Measurements from ENCODE around the gene PAM.

PAM gene

GRCh38 chr5:102754767-102755431, at the start of gene PAM:
TSS of gene PAM (plus strand) at chr5:102755305. CDS start at chr5:102866196, 110,891 bp downstream.
- no peaks in the 10 kb centered on the region for H3K36me3 ChIP-seq (ENCODE audit: insufficient read depth, low read length)
- peak within 1 kb of the TSS; percentile 100 for H3K4me3 ChIP-seq (ENCODE audit: low read depth, low read length)
- no peaks in the 10 kb centered on the region for H3K27me3 ChIP-seq (ENCODE audit: insufficient read depth, low read length)
- H3K79me2 ChIP-seq (ENCODE audit: control insufficient read depth, insufficient read depth, low read length, unreplicated experiment) = peaks cover 42% of the 10 kb centered on the region
- H2AFZ ChIP-seq (ENCODE audit: low read length, unreplicated experiment) = peak within 1 kb of the TSS; percentile 94
- H3K4me1 ChIP-seq (ENCODE audit: control insufficient read depth, insufficient read depth, low read length, unreplicated experiment) = peaks cover 16% of the 10 kb centered on the region
- H3K27ac ChIP-seq (ENCODE audit: low read depth, low read length) = peak within 1 kb of the TSS; percentile 77

DNA sequence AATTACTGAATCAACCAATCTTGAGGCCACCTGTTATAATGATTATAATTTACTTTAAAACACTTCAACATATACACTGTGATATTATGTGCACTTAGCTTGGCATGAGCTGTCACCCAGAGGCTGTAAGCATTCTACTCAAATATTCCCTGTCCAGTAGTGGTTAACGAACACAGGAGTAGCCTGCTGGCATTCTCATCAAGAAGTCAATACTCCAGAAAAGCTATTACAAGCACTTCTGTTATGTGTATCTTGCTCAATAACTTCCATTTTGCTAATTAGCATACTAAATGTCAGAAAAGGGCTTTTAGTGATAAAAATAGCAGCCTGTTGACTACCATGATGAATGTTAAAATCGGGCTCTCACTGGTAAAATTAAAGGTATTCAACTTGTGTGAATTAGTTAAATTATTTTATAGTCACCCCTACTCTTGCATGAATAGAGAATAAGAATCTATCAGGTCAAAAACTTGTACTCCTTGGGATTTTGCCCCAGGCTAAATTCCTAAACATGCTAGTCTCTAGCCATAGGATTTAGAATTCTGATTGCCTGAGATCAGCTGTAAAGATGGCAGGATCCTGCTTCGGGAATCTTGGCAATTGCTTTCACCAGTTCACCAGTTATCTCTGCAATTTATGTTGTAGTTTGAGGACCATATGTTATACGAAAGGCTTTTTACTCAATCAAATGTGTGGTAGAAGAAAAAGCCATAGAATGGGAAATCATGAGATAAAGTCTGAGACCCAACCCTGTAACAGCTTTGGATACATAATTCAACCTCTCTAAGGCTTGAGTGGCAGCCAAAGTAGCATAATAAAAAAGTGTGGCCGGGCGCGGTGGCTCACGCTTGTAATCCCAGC, 43.4 kb upstream of the PAM start:
- H2AFZ ChIP-seq (ENCODE audit: low read length, unreplicated experiment) = no peak overlapping the region
- H3K27me3 ChIP-seq (ENCODE audit: insufficient read depth, low read length) = no peaks in the 10 kb centered on the region
- no peaks in the 10 kb centered on the region for H3K36me3 ChIP-seq (ENCODE audit: insufficient read depth, low read length)
- no peaks in the 10 kb centered on the region for H3K79me2 ChIP-seq (ENCODE audit: control insufficient read depth, insufficient read depth, low read length, unreplicated experiment)
- H3K27ac ChIP-seq (ENCODE audit: low read depth, low read length) = no peak overlapping the region
- no peak overlapping the region for H3K4me3 ChIP-seq (ENCODE audit: low read depth, low read length)
- peaks cover 29% of the 10 kb centered on the region for H3K4me1 ChIP-seq (ENCODE audit: control insufficient read depth, insufficient read depth, low read length, unreplicated experiment)

DNA sequence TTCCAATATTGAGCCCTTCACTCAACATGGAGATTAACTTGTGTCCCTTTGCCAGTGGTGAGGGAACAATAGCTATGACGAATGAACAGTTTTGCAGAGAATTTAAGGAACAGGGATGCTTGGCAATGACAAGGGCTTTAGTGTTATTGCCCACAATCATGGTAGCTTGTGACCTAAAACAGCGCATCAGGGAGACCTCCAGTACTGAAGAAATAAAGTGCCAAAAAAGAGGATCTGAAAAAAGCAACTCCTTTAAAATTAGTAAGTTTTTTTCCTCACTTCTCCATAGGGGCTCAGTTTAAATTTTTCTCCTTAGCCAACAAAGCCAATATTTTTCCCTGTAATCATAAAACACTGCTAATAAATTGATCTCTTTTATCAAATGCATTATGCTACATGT, 41.8 kb upstream of the PAM start:
- H3K4me3 ChIP-seq (ENCODE audit: low read depth, low read length) = no peak overlapping the region
- no peak overlapping the region for H3K27ac ChIP-seq (ENCODE audit: low read depth, low read length)
- H3K36me3 ChIP-seq (ENCODE audit: insufficient read depth, low read length) = no peaks in the 10 kb centered on the region
- H3K4me1 ChIP-seq (ENCODE audit: control insufficient read depth, insufficient read depth, low read length, unreplicated experiment) = peaks cover 35% of the 10 kb centered on the region
- no peaks in the 10 kb centered on the region for H3K27me3 ChIP-seq (ENCODE audit: insufficient read depth, low read length)
- H2AFZ ChIP-seq (ENCODE audit: low read length, unreplicated experiment) = no peak overlapping the region
- H3K79me2 ChIP-seq (ENCODE audit: control insufficient read depth, insufficient read depth, low read length, unreplicated experiment) = no peaks in the 10 kb centered on the region

DNA sequence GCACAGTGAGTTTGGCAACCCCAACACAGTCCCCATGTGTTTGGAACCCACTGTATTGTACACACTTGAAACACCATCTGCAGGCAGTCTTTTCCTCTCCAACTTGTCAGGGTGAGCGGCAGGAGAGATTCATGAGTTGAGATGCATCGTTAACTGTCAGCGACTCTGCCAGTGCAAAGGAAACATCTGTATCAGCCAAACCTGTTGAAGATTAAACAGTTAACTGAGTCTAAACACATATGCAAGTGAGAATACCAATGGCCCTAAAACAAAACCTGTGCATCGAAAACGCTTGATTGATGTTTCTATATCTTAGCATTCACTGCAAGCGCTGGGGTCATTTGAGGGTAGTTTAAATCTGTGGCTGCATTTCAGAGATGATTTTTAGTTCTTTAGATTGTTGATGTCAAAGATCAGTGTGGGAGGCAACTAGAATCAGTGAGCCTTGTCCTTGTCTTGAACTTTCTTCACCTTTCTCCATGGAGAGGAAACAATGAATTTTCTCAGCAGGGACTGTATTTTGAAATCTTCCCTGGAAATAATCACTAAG, 41.3 kb upstream of the PAM start:
- Histone ChIP-seq H2AFZ (ENCODE audit: low read length, unreplicated experiment) (no peak overlapping the region), H3K4me1 (ENCODE audit: control insufficient read depth, insufficient read depth, low read length, unreplicated experiment) (peaks cover 40% of the 10 kb centered on the region), H3K27me3 (ENCODE audit: insufficient read depth, low read length) (no peaks in the 10 kb centered on the region), H3K36me3 (ENCODE audit: insufficient read depth, low read length) (no peaks in the 10 kb centered on the region), H3K79me2 (ENCODE audit: control insufficient read depth, insufficient read depth, low read length, unreplicated experiment) (no peaks in the 10 kb centered on the region), H3K27ac (ENCODE audit: low read depth, low read length) (no peak overlapping the region), H3K4me3 (ENCODE audit: low read depth, low read length) (no peak overlapping the region)

DNA sequence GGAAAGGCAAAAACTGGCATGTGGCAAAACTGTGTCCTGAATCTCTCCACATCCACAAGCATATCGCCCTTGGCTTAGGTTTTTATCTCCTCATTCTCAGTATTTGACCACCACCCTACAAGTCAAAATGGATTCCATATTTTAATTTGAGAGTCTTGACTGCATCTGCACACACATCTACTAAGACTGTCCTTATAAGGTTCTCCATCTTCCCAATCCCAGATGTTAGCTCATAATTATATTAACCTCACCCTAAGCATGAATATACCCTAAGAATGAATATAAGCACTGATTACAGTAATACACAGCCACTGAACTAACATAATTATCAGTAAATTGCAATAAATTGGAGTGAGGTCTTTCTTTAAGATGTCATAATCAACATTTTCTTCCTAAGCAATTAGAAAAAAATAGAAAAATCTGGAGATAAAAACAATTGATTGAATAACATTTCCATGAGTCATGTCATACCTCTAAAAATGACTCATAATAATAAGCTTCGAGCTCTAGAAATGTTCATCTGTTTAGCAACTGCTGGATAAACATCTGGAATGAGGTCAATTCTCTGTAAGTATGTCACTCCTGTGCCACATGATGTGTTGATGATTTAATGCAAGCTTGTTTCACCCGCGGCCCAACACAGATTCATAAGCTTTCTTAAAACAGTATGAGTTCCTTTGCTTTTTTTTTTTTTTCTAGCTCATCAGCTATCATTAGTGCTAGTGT, 39.9 kb upstream of the PAM start:
- Histone ChIP-seq H3K27me3 (ENCODE audit: insufficient read depth, low read length) (no peaks in the 10 kb centered on the region), H3K4me3 (ENCODE audit: low read depth, low read length) (peak overlapping the region; percentile 14; the same call in 1 of the 2 replicates), H3K27ac (ENCODE audit: low read depth, low read length) (peak overlapping the region; percentile 47), H2AFZ (ENCODE audit: low read length, unreplicated experiment) (no peak overlapping the region), H3K4me1 (ENCODE audit: control insufficient read depth, insufficient read depth, low read length, unreplicated experiment) (peaks cover 45% of the 10 kb centered on the region), H3K79me2 (ENCODE audit: control insufficient read depth, insufficient read depth, low read length, unreplicated experiment) (no peaks in the 10 kb centered on the region), H3K36me3 (ENCODE audit: insufficient read depth, low read length) (no peaks in the 10 kb centered on the region)

DNA sequence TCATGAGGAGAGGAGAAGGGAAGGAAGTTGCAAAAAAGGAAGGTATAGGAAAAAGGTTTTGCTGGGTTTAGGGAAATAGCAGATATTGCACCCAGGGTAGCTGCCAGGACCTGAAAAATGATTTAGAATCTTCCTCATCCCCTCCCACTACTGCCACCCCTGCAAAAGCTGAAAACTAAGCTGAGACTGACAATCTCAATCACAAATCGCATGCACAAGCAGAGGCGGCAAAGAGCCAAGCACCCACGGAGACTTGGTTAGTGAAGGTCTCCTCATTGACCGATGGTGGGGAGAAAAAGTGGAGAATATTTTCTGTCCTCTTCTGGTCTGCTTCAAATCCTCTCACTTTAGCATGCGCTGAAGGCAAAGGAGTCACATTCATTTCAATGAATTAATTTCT, 39.1 kb upstream of the PAM start:
- Histone ChIP-seq H3K27me3 (ENCODE audit: insufficient read depth, low read length) (no peaks in the 10 kb centered on the region), H2AFZ (ENCODE audit: low read length, unreplicated experiment) (no peak overlapping the region), H3K79me2 (ENCODE audit: control insufficient read depth, insufficient read depth, low read length, unreplicated experiment) (no peaks in the 10 kb centered on the region), H3K4me3 (ENCODE audit: low read depth, low read length) (peak overlapping the region; percentile 14; the same call in 1 of the 2 replicates), H3K27ac (ENCODE audit: low read depth, low read length) (peak overlapping the region; percentile 47; the same call in 1 of the 2 replicates), H3K36me3 (ENCODE audit: insufficient read depth, low read length) (no peaks in the 10 kb centered on the region), H3K4me1 (ENCODE audit: control insufficient read depth, insufficient read depth, low read length, unreplicated experiment) (peaks cover 45% of the 10 kb centered on the region)

- Histone ChIP-seq H3K4me1 (ENCODE audit: control insufficient read depth, insufficient read depth, low read length, unreplicated experiment) (peaks cover 65% of the 10 kb centered on the region), H3K27ac (ENCODE audit: low read depth, low read length) (peak overlapping the region; percentile 15), H3K27me3 (ENCODE audit: insufficient read depth, low read length) (no peaks in the 10 kb centered on the region), H3K4me3 (ENCODE audit: low read depth, low read length) (peak overlapping the region; percentile 14; the same call in 1 of the 2 replicates), H3K79me2 (ENCODE audit: control insufficient read depth, insufficient read depth, low read length, unreplicated experiment) (no peaks in the 10 kb centered on the region), H3K36me3 (ENCODE audit: insufficient read depth, low read length) (no peaks in the 10 kb centered on the region), H2AFZ (ENCODE audit: low read length, unreplicated experiment) (no peak overlapping the region)
These were observed 36.3 kb upstream of the PAM start for GRCh38 chr5:102718819-102719218.

GRCh38 chr5:102719886-102720285, 35.2 kb upstream of the PAM start:
- H2AFZ ChIP-seq (ENCODE audit: low read length, unreplicated experiment) = no peak overlapping the region
- no peak overlapping the region for H3K4me3 ChIP-seq (ENCODE audit: low read depth, low read length)
- peaks cover 60% of the 10 kb centered on the region for H3K4me1 ChIP-seq (ENCODE audit: control insufficient read depth, insufficient read depth, low read length, unreplicated experiment)
- H3K27ac ChIP-seq (ENCODE audit: low read depth, low read length) = no peak overlapping the region
- no peaks in the 10 kb centered on the region for H3K36me3 ChIP-seq (ENCODE audit: insufficient read depth, low read length)
- H3K79me2 ChIP-seq (ENCODE audit: control insufficient read depth, insufficient read depth, low read length, unreplicated experiment) = no peaks in the 10 kb centered on the region
- H3K27me3 ChIP-seq (ENCODE audit: insufficient read depth, low read length) = no peaks in the 10 kb centered on the region

- Histone ChIP-seq H2AFZ (ENCODE audit: low read length, unreplicated experiment) (no peak overlapping the region), H3K27me3 (ENCODE audit: insufficient read depth, low read length) (no peaks in the 10 kb centered on the region), H3K79me2 (ENCODE audit: control insufficient read depth, insufficient read depth, low read length, unreplicated experiment) (no peaks in the 10 kb centered on the region), H3K4me1 (ENCODE audit: control insufficient read depth, insufficient read depth, low read length, unreplicated experiment) (peaks cover 51% of the 10 kb centered on the region), H3K4me3 (ENCODE audit: low read depth, low read length) (no peak overlapping the region), H3K36me3 (ENCODE audit: insufficient read depth, low read length) (no peaks in the 10 kb centered on the region), H3K27ac (ENCODE audit: low read depth, low read length) (no peak overlapping the region)
These were observed 34.1 kb upstream of the PAM start for GRCh38 chr5:102720969-102721368.

GRCh38 chr5:102722931-102723330, 32.2 kb upstream of the PAM start:
- peak overlapping the region; percentile 28 for H2AFZ ChIP-seq (ENCODE audit: low read length, unreplicated experiment)
- peak overlapping the region; percentile 70 for H3K27ac ChIP-seq (ENCODE audit: low read depth, low read length)
- H3K4me1 ChIP-seq (ENCODE audit: control insufficient read depth, insufficient read depth, low read length, unreplicated experiment) = peaks cover 42% of the 10 kb centered on the region

More at GRCh38 chr5:102722931-102723330, 32.2 kb upstream of the PAM start:
- no peaks in the 10 kb centered on the region for H3K27me3 ChIP-seq (ENCODE audit: insufficient read depth, low read length)
- peak overlapping the region; percentile 2; the same call in 1 of the 2 replicates for H3K4me3 ChIP-seq (ENCODE audit: low read depth, low read length)
- no peaks in the 10 kb centered on the region for H3K79me2 ChIP-seq (ENCODE audit: control insufficient read depth, insufficient read depth, low read length, unreplicated experiment)
- no peaks in the 10 kb centered on the region for H3K36me3 ChIP-seq (ENCODE audit: insufficient read depth, low read length)
